HFFc6 (cell line): ENCODE data around the gene CYS1. TPM values are rescaled to one million over a fixed set of nuclear protein-coding genes. Genes with fewer than 3 reads are reported as not detected.

Experiments
- DNase-seq: peaks from one replicate; pipeline ENCODE4 v3.0.0-alpha.2; 2018
- H3K27ac Mint-ChIP-seq: 2 replicates; pipeline ENCODE4 v1.8.0; 2020; ENCODE audit warnings: mild to moderate bottlenecking, mixed read lengths
- H3K27me3 Mint-ChIP-seq: 2 replicates; pipeline ENCODE4 v1.8.0; 2021; ENCODE audit warnings: mild to moderate bottlenecking, moderate library complexity, mixed read lengths; ENCODE audit not compliant: insufficient read depth
- H3K36me3 Mint-ChIP-seq: 2 replicates; pipeline ENCODE4 v1.8.0; 2021; ENCODE audit warnings: low read depth, mixed read lengths
- H3K4me1 Mint-ChIP-seq: 2 replicates; pipeline ENCODE4 v1.8.0; 2020; ENCODE audit warnings: low read depth, mixed read lengths
- H3K4me3 Mint-ChIP-seq: 2 replicates; pipeline ENCODE4 v1.8.0; 2020; ENCODE audit warnings: mild to moderate bottlenecking, moderate library complexity, mixed read lengths
- H3K9me3 Mint-ChIP-seq: 2 replicates; pipeline ENCODE4 v1.8.0; 2020; ENCODE audit warnings: mild to moderate bottlenecking, mixed read lengths
- CTCF ChIP-seq: fragments of 200-600 bp; sonication (generic); IDR thresholded peaks from 2 replicates; pipeline ENCODE4 v1.5.0; 2021; ENCODE audit warnings: antibody characterized with exemption, mild to moderate bottlenecking
- total RNA-seq, 6 experiments: library from RNA; stranded (reverse); fragmentation: NEBNext Ultra II Directional; extraction: Animal tissue kit (Norgen Biotek cat#: 25700); gene quantifications; 2 replicates in 1 of 6; 3 replicates in 5 of 6; pipeline ENCODE4 v1.2.3, GENCODE V29; 2021

CYS1 gene
- total RNA-seq, 6 experiments from 2014 or later, result 0.24 to 2.0 (median 1.4) TPM

- no peak for TF ChIP-seq CTCF
- peaks cover 56% of the 10 kb centered on the region for H3K27me3 Mint-ChIP-seq
- no peak overlapping the region for H3K27ac Mint-ChIP-seq
- peaks cover 12% of the 10 kb centered on the region for H3K9me3 Mint-ChIP-seq
- no peak for DNase-seq
- no peak overlapping the region for H3K4me3 Mint-ChIP-seq
- peaks cover 8% of the 10 kb centered on the region for H3K36me3 Mint-ChIP-seq
- H3K4me1 Mint-ChIP-seq, result no peaks in the 10 kb centered on the region
Observed at GRCh38 chr2:10089565-10090190, 9.5 kb upstream of the CYS1 start.

- H3K27ac Mint-ChIP-seq, result no peak overlapping the region
- peaks cover 16% of the 10 kb centered on the region for H3K4me1 Mint-ChIP-seq
- DNase-seq, result no peak
- no peak for TF ChIP-seq CTCF
- H3K4me3 Mint-ChIP-seq, result no peak overlapping the region
- peaks cover 10% of the 10 kb centered on the region for H3K9me3 Mint-ChIP-seq
- peaks cover 66% of the 10 kb centered on the region for H3K27me3 Mint-ChIP-seq
- H3K36me3 Mint-ChIP-seq, result peaks cover 5% of the 10 kb centered on the region
Observed at GRCh38 chr2:10087360-10087759, 7.1 kb upstream of the CYS1 start.

- no peak for TF ChIP-seq CTCF
- H3K9me3 Mint-ChIP-seq, result peaks cover 6% of the 10 kb centered on the region
- DNase-seq, result no peak
- H3K4me3 Mint-ChIP-seq, result no peak overlapping the region
- no peak overlapping the region for H3K27ac Mint-ChIP-seq
- peaks cover 67% of the 10 kb centered on the region for H3K27me3 Mint-ChIP-seq
- peaks cover 1% of the 10 kb centered on the region for H3K36me3 Mint-ChIP-seq
- H3K4me1 Mint-ChIP-seq, result peaks cover 16% of the 10 kb centered on the region
Observed at GRCh38 chr2:10086950-10087349, 6.7 kb upstream of the CYS1 start.

GRCh38 chr2:10085668-10086059 lies 5.5 kb upstream of the CYS1 start:
- DNase-seq, result no peak
- no peak overlapping the region for H3K4me3 Mint-ChIP-seq
- peaks cover 16% of the 10 kb centered on the region for H3K4me1 Mint-ChIP-seq
- H3K27me3 Mint-ChIP-seq, result peaks cover 71% of the 10 kb centered on the region
- H3K9me3 Mint-ChIP-seq, result no peaks in the 10 kb centered on the region
- H3K27ac Mint-ChIP-seq, result no peak overlapping the region
- no peaks in the 10 kb centered on the region; the same call in 1 of the 2 replicates for H3K36me3 Mint-ChIP-seq
- TF ChIP-seq CTCF, result no peak

- Mint-ChIP-seq H3K9me3 (no peaks in the 10 kb centered on the region), H3K4me3 (no peak overlapping the region), H3K36me3 (no peaks in the 10 kb centered on the region; the same call in 1 of the 2 replicates), H3K27me3 (peaks cover 69% of the 10 kb centered on the region), H3K4me1 (peaks cover 16% of the 10 kb centered on the region), H3K27ac (no peak overlapping the region)
- no peak for TF ChIP-seq CTCF
- DNase-seq, result no peak
Observed at GRCh38 chr2:10085043-10085667, 4.9 kb upstream of the CYS1 start.
